ENCODE measurements around the gene CA5A. TPM values are rescaled to one million over a fixed set of nuclear protein-coding genes. Genes with fewer than 3 reads are reported as not detected.
"Not testable (repeated sequence)": the region's sequence is repeated elsewhere in the genome, so short reads cannot be mapped to it uniquely, and the experiment has no call there.

CA5A gene
- polyA plus RNA-seq (2013): not detected

DNA sequence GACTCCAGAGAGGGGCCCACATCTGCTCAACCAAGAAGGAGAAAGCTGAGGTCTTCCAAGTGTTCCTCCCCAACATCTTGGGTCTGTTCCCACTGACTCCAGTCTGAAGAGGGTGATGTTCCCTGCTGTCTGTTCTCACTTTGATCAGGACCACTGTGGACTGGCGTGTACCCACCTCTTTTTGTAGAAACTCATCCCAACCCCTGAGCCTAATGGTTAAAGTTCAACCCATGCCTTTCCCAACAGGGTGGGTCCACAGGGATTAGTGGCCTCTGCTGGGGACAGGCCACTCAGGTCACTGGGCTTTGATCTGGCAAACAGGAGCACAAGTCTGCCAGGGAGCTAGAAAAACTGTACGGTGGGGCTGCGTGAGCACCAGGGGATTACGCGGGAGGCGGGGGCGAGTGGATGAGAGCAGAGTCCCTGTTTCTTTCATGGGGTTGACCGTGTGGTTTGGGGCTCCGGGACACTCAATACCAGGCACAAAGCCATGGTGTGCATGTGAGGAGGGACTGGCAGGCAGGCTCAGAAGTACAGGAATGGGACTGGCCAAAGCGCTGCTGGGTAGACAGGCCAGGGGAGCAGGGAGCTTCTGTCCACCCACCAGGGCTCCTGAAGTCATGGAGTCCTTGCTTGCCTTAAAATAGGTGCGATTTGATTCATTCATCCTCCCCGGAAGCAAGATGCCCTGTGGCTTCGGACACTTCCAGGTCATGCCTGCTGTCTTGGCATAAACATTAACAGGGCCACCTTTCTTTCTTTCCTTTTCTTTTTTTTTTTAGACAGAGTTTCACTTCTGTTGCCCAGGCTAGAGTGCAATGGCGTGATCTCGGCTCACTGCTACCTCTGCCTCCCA lies at the start of gene CA5A:
Gene CA5A (minus strand): TSS at position 155 of the 856 bp plus-strand sequence. CDS start 79 bp downstream, at position 76.
- 98% methylated on average over 5 of the region's 15 CpGs for whole genome bisulfite sequencing (ENCODE audit: insufficient coverage)

GRCh38 chr16:87985493-87985892 lies 49.2 kb upstream of the CA5A start:
- POLR2A ChIA-PET: interaction anchor here (1.1 kb wide), 1 partner anchor 21 kb away, joined by 4 read pairs; no protein-coding TSS in a partner anchor

More for the DNA sequence above, at the start of gene CA5A:
- ChIA-PET POLR2A (no interaction called here), CTCF (interaction anchor here (0.6 kb wide), 1 partner anchor 30 kb away, joined by 3 read pairs; no protein-coding TSS in a partner anchor)
- H3K27me3 ChIP-seq (replicated peaks in 2 of 5; ENCODE audit: control insufficient read depth in 4 of 5, insufficient read depth in 5 of 5, low read length in 4 of 5): no peaks in the 10 kb centered on the region
- no peak within 1 kb of the TSS for H3K4me3 ChIP-seq (ENCODE audit: control insufficient read depth in 1 of 7, extremely low read depth in 1 of 7, insufficient read depth in 4 of 7, low read depth in 2 of 7, low read length in 6 of 7)
- H3K27ac ChIP-seq (ENCODE audit: insufficient read depth in 1 of 2, low read depth in 1 of 2, low read length in 2 of 2, poor library complexity in 1 of 2, severe bottlenecking in 2 of 2): no peak within 1 kb of the TSS
- no peaks in the 10 kb centered on the region for H3K9me3 ChIP-seq (ENCODE audit: control extremely low read depth in 1 of 5, control insufficient read depth in 4 of 5, insufficient read depth in 2 of 5, low read depth in 1 of 5, low read length in 4 of 5)
- DNase-seq: no peak
- H3K4me1 ChIP-seq (ENCODE audit: control extremely low read depth in 1 of 4, control insufficient read depth in 4 of 4, insufficient read depth in 4 of 4, low read length in 3 of 4): peaks cover 0 to 8% (median 4%) of the 10 kb centered on the region in 4 experiments
- H3K36me3 ChIP-seq (ENCODE audit: control insufficient read depth in 4 of 4, insufficient read depth in 4 of 4, low read length in 3 of 4): no peaks in the 10 kb centered on the region

GRCh38 chr16:87984632-87985267 lies 48.4 kb upstream of the CA5A start:
- POLR2A ChIA-PET: no interaction called here
- WGBS (ENCODE audit: insufficient coverage): 99% methylated on average over 26 of the region's 28 CpGs
- DNase-seq: no peak
- Histone ChIP-seq H3K36me3 (ENCODE audit: control insufficient read depth in 4 of 4, insufficient read depth in 4 of 4, low read length in 3 of 4) (peaks cover 2 to 32% (median 23%) of the 10 kb centered on the region in 4 experiments), H3K4me1 (ENCODE audit: control extremely low read depth in 1 of 4, control insufficient read depth in 4 of 4, insufficient read depth in 4 of 4, low read length in 3 of 4) (no peaks in the 10 kb centered on the region), H3K27ac (ENCODE audit: insufficient read depth in 1 of 2, low read depth in 1 of 2, low read length in 2 of 2, poor library complexity in 1 of 2, severe bottlenecking in 2 of 2) (no peak overlapping the region), H3K4me3 (ENCODE audit: control insufficient read depth in 1 of 7, extremely low read depth in 1 of 7, insufficient read depth in 4 of 7, low read depth in 2 of 7, low read length in 6 of 7) (no peak overlapping the region), H3K27me3 (replicated peaks in 2 of 5; ENCODE audit: control insufficient read depth in 4 of 5, insufficient read depth in 5 of 5, low read length in 4 of 5) (no peaks in the 10 kb centered on the region), H3K9me3 (ENCODE audit: control extremely low read depth in 1 of 5, control insufficient read depth in 4 of 5, insufficient read depth in 2 of 5, low read depth in 1 of 5, low read length in 4 of 5) (no peaks in the 10 kb centered on the region)
- CTCF ChIA-PET: interaction anchor here (0.9 to 1.6 kb wide), 3 partner anchors 20 to 31 kb away, joined by 4 to 5 read pairs (median 5); no protein-coding TSS in a partner anchor

More at GRCh38 chr16:87985493-87985892, 49.2 kb upstream of the CA5A start:
- peaks cover 2 to 32% (median 24%) of the 10 kb centered on the region in 4 experiments for H3K36me3 ChIP-seq (ENCODE audit: control insufficient read depth in 4 of 4, insufficient read depth in 4 of 4, low read length in 3 of 4)
- not testable (repeated sequence) for DNase-seq; H3K4me3 ChIP-seq (ENCODE audit: control insufficient read depth in 1 of 7, extremely low read depth in 1 of 7, insufficient read depth in 4 of 7, low read depth in 2 of 7, low read length in 6 of 7); H3K27me3 ChIP-seq (replicated peaks in 2 of 5; ENCODE audit: control insufficient read depth in 4 of 5, insufficient read depth in 5 of 5, low read length in 4 of 5); H3K9me3 ChIP-seq (ENCODE audit: control extremely low read depth in 1 of 5, control insufficient read depth in 4 of 5, insufficient read depth in 2 of 5, low read depth in 1 of 5, low read length in 4 of 5); H3K27ac ChIP-seq (ENCODE audit: insufficient read depth in 1 of 2, low read depth in 1 of 2, low read length in 2 of 2, poor library complexity in 1 of 2, severe bottlenecking in 2 of 2); H3K4me1 ChIP-seq (ENCODE audit: control extremely low read depth in 1 of 4, control insufficient read depth in 4 of 4, insufficient read depth in 4 of 4, low read length in 3 of 4)
- no CpG with 5 or more reads among the region's 5 CpGs for WGBS (ENCODE audit: insufficient coverage)
- CTCF ChIA-PET: interaction anchor here (0.9 to 1.6 kb wide), 3 partner anchors 20 to 31 kb away, joined by 3 to 5 read pairs (median 5); no protein-coding TSS in a partner anchor

DNA sequence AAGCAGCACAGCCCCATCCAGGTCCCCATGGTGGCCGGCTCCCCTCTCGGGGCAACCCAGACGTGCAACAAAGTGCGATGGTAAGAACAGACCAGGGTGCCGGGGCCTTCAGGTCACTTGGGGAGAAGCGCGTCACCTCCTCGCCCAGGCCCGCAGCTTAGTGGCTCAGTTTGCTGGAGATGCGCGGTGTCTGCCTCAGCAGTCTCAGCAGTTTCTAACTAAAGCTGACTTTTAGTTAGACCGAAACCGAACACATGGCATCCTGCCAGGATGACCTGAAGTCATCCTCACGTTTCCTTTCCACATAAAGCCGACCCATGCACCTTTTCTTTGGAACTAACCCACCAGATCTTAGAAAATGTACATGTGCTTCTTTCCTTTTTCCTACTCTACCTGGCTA lies 47.9 kb upstream of the CA5A start:
- CTCF ChIA-PET: interaction anchor here (1.0 to 1.6 kb wide), 3 partner anchors 21 to 544 kb away, joined by 3 to 5 read pairs (median 4); no protein-coding TSS in a partner anchor
- H3K36me3 ChIP-seq (ENCODE audit: control insufficient read depth in 4 of 4, insufficient read depth in 4 of 4, low read length in 3 of 4): peaks cover 2 to 34% (median 23%) of the 10 kb centered on the region in 4 experiments
- H3K4me3 ChIP-seq (ENCODE audit: control insufficient read depth in 1 of 7, extremely low read depth in 1 of 7, insufficient read depth in 4 of 7, low read depth in 2 of 7, low read length in 6 of 7); H3K9me3 ChIP-seq (ENCODE audit: control extremely low read depth in 1 of 5, control insufficient read depth in 4 of 5, insufficient read depth in 2 of 5, low read depth in 1 of 5, low read length in 4 of 5); DNase-seq; H3K27me3 ChIP-seq (replicated peaks in 2 of 5; ENCODE audit: control insufficient read depth in 4 of 5, insufficient read depth in 5 of 5, low read length in 4 of 5); H3K27ac ChIP-seq (ENCODE audit: insufficient read depth in 1 of 2, low read depth in 1 of 2, low read length in 2 of 2, poor library complexity in 1 of 2, severe bottlenecking in 2 of 2); H3K4me1 ChIP-seq (ENCODE audit: control extremely low read depth in 1 of 4, control insufficient read depth in 4 of 4, insufficient read depth in 4 of 4, low read length in 3 of 4); POLR2A ChIA-PET: not testable (repeated sequence)
- WGBS (ENCODE audit: insufficient coverage): 93% methylated on average over 6 of the region's 15 CpGs

DNA sequence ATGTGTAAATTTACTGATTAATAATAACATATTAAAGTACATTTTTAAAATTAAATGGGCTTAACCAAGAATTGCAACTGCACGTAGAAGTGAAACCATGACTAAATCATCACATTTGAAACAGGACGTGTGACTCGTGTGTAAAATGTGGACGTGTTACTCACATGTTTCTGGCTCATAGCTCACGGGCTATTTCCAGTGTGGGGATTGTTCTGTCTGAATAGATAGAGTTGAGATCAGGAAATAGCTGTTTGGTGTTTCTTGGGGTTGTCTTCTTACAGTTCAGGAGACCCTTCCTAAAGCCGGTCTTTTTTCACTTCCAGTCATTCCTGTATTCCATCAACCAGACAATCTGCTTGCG lies 47.4 kb upstream of the CA5A start:
- H3K9me3 ChIP-seq (ENCODE audit: control extremely low read depth in 1 of 5, control insufficient read depth in 4 of 5, insufficient read depth in 2 of 5, low read depth in 1 of 5, low read length in 4 of 5); H3K27me3 ChIP-seq (replicated peaks in 2 of 5; ENCODE audit: control insufficient read depth in 4 of 5, insufficient read depth in 5 of 5, low read length in 4 of 5); POLR2A ChIA-PET; H3K27ac ChIP-seq (ENCODE audit: insufficient read depth in 1 of 2, low read depth in 1 of 2, low read length in 2 of 2, poor library complexity in 1 of 2, severe bottlenecking in 2 of 2); DNase-seq; H3K4me1 ChIP-seq (ENCODE audit: control extremely low read depth in 1 of 4, control insufficient read depth in 4 of 4, insufficient read depth in 4 of 4, low read length in 3 of 4); H3K4me3 ChIP-seq (ENCODE audit: control insufficient read depth in 1 of 7, extremely low read depth in 1 of 7, insufficient read depth in 4 of 7, low read depth in 2 of 7, low read length in 6 of 7): not testable (repeated sequence)
- H3K36me3 ChIP-seq (ENCODE audit: control insufficient read depth in 4 of 4, insufficient read depth in 4 of 4, low read length in 3 of 4): peaks cover 2 to 36% (median 23%) of the 10 kb centered on the region in 4 experiments
- 80% methylated on average over 1 of the region's 7 CpGs for WGBS (ENCODE audit: insufficient coverage)
- CTCF ChIA-PET: interaction anchor here (1.0 to 1.6 kb wide), 3 partner anchors 20 to 545 kb away, joined by 3 to 5 read pairs (median 4); no protein-coding TSS in a partner anchor

DNA sequence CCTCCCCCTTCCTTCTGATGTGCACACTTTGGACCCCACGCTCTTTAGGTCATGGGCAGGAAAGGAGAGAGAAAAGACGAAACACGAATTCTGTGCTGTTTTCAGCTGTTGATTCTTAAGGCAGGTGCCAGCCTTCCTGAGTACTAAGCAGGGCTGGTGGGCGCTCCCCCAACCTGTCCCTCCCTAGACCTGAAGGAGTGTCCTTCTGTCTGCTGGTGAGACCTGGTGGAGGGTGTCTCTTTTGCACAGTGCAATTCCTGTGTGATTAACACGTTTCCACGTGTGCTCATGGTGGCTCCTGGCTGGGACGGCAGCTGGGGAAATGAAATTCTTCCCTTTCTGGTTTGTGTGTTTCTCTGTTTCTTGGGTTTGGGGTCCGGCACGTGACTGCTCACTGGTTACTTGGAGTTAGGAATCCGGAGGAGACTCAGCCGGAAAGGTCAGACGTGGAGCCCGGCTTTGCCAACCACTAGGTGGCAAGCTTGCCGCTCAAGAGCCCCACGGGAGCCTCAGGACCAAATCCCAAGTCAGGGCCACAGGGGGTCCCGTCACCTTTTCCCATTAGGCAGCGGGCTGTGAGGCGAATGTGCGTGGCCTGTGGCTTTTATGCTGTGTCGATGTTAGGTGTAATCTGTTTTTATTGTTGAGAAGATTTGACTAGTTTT lies 46.9 kb upstream of the CA5A start:
- DNase-seq; H3K9me3 ChIP-seq (ENCODE audit: control extremely low read depth in 1 of 5, control insufficient read depth in 4 of 5, insufficient read depth in 2 of 5, low read depth in 1 of 5, low read length in 4 of 5); POLR2A ChIA-PET; H3K4me1 ChIP-seq (ENCODE audit: control extremely low read depth in 1 of 4, control insufficient read depth in 4 of 4, insufficient read depth in 4 of 4, low read length in 3 of 4); H3K27me3 ChIP-seq (replicated peaks in 2 of 5; ENCODE audit: control insufficient read depth in 4 of 5, insufficient read depth in 5 of 5, low read length in 4 of 5); H3K4me3 ChIP-seq (ENCODE audit: control insufficient read depth in 1 of 7, extremely low read depth in 1 of 7, insufficient read depth in 4 of 7, low read depth in 2 of 7, low read length in 6 of 7); H3K27ac ChIP-seq (ENCODE audit: insufficient read depth in 1 of 2, low read depth in 1 of 2, low read length in 2 of 2, poor library complexity in 1 of 2, severe bottlenecking in 2 of 2): not testable (repeated sequence)
- H3K36me3 ChIP-seq (ENCODE audit: control insufficient read depth in 4 of 4, insufficient read depth in 4 of 4, low read length in 3 of 4): peaks cover 2 to 39% (median 21%) of the 10 kb centered on the region in 4 experiments
- WGBS (ENCODE audit: insufficient coverage): 100% methylated on average over 4 of the region's 20 CpGs
- CTCF ChIA-PET: interaction anchor here (1.0 to 1.1 kb wide), 2 partner anchors 23 to 545 kb away, joined by 3 read pairs; no protein-coding TSS in a partner anchor
